ENCODE data around the gene NR1D2.
"Not testable (repeated sequence)": the region's sequence is repeated elsewhere in the genome, so short reads cannot be mapped to it uniquely, and the experiment has no call there.

NR1D2 gene

GRCh38 chr3:23944861-23945662, at the start of gene NR1D2:
NR1D2 (plus strand) TSS chr3:23945286; CDS start chr3:23945579, 293 bp downstream.
- peak; percentile 52 to 87 for DNase-seq

- DNase-seq, result no peak
Measured at GRCh38 chr3:23900744-23901143, 44.3 kb upstream of the NR1D2 start.

- no peak for DNase-seq
Measured at GRCh38 chr3:23904545-23904944, 40.5 kb upstream of the NR1D2 start.

GRCh38 chr3:23909341-23909740, 35.7 kb upstream of the NR1D2 start:
- no peak for DNase-seq

GRCh38 chr3:23911397-23911796, 33.7 kb upstream of the NR1D2 start:
- DNase-seq, result no peak

GRCh38 chr3:23912335-23912734, 32.8 kb upstream of the NR1D2 start:
- DNase-seq, result not testable (repeated sequence)

GRCh38 chr3:23913182-23913581, 31.9 kb upstream of the NR1D2 start:
- DNase-seq, result no peak

- no peak for DNase-seq
Measured at GRCh38 chr3:23913873-23914743, 31.0 kb upstream of the NR1D2 start.

GRCh38 chr3:23915537-23916108, 29.5 kb upstream of the NR1D2 start:
- DNase-seq, result no peak

- no peak for DNase-seq
Measured at GRCh38 chr3:23916152-23916885, 28.8 kb upstream of the NR1D2 start.

- DNase-seq, result peak; percentile 89 to 96
Measured at GRCh38 chr3:23916886-23917678, 28.0 kb upstream of the NR1D2 start, which contains the start of the genes NKIRAS1 and RPL15. NKIRAS1 (minus strand) TSS chr3:23916990; CDS start chr3:23910904, 6,086 bp downstream. RPL15 (plus strand) TSS chr3:23917132; CDS start chr3:23917860, 728 bp downstream.

- peak; percentile 27 to 72 for DNase-seq
Measured at GRCh38 chr3:23917679-23918303, 27.3 kb upstream of the NR1D2 start.

GRCh38 chr3:23918331-23918730, 26.8 kb upstream of the NR1D2 start:
- DNase-seq, result not testable (repeated sequence)

- DNase-seq, result no peak
Measured at GRCh38 chr3:23919628-23920027, 25.5 kb upstream of the NR1D2 start.

GRCh38 chr3:23920151-23920655, 24.9 kb upstream of the NR1D2 start:
- no peak for DNase-seq

GRCh38 chr3:23921052-23921511, 24.0 kb upstream of the NR1D2 start:
- no peak for DNase-seq

GRCh38 chr3:23923786-23924185, 21.3 kb upstream of the NR1D2 start:
- peak in 1 of 2 experiments; percentile 7 for DNase-seq

GRCh38 chr3:23926246-23926645, 18.8 kb upstream of the NR1D2 start:
- DNase-seq, result no peak

- no peak for DNase-seq
Measured at GRCh38 chr3:23926736-23927135, 18.4 kb upstream of the NR1D2 start.

GRCh38 chr3:23928524-23928923, 16.6 kb upstream of the NR1D2 start:
- DNase-seq, result no peak

GRCh38 chr3:23931597-23931996, 13.5 kb upstream of the NR1D2 start:
- DNase-seq, result no peak
